Measurements from ENCODE around the gene ZC3H12D. TPM values are rescaled to one million over a fixed set of nuclear protein-coding genes. Genes with fewer than 3 reads are reported as not detected.
"Not testable (repeated sequence)": the region's sequence is repeated elsewhere in the genome, so short reads cannot be mapped to it uniquely, and the experiment has no call there.

Gene ZC3H12D
- total RNA-seq, 1 experiment from 2014 or later: 0.57 TPM

GRCh38 chr6:149461670-149462069 is 23.1 kb downstream of the ZC3H12D start:
- H3K9me3 ChIP-seq: no peaks in the 10 kb centered on the region
- TF ChIP-seq CTCF (IDR thresholded peaks at IDR 0.05; ENCODE audit: insufficient read depth in 1 of 2, low read depth in 1 of 2, low read length in 1 of 2, severe bottlenecking in 1 of 2, unreplicated experiment in 1 of 2): no peak
- no TSS peak for BruUV-seq (replicated peaks)
- no peaks in the 10 kb centered on the region for H3K36me3 ChIP-seq (ENCODE audit: control insufficient read depth, insufficient read depth, low read length)
- Mint-ChIP-seq H3K4me1 (ENCODE audit: low read depth, unreplicated experiment) (no peaks in the 10 kb centered on the region), H3K36me3 (ENCODE audit: insufficient read depth, unreplicated experiment) (no peaks in the 10 kb centered on the region), H3K4me3 (ENCODE audit: unreplicated experiment) (no peak overlapping the region), H3K27me3 (ENCODE audit: insufficient read depth, unreplicated experiment) (no peaks in the 10 kb centered on the region), H3K27ac (ENCODE audit: unreplicated experiment) (no peak overlapping the region), H3K9me3 (ENCODE audit: unreplicated experiment) (no peaks in the 10 kb centered on the region)
- no peak for DNase-seq
- no peak overlapping the region for H3K4me3 ChIP-seq (ENCODE audit: low read depth, low read length)
- ChIA-PET CTCF (no interaction called here), POLR2A (no interaction called here)
- intact Hi-C loops (cut with micrococcal nuclease; ENCODE audit: unreplicated experiment): no loop called here
- H3K27me3 ChIP-seq (replicated peaks; ENCODE audit: control insufficient read depth, insufficient read depth, low read length): no peaks in the 10 kb centered on the region
- H3K4me1 ChIP-seq: no peaks in the 10 kb centered on the region

GRCh38 chr6:149460249-149460648 is 24.6 kb downstream of the ZC3H12D start:
- H3K27ac Mint-ChIP-seq (ENCODE audit: unreplicated experiment); H3K9me3 Mint-ChIP-seq (ENCODE audit: unreplicated experiment); CTCF ChIA-PET; H3K4me1 ChIP-seq; H3K4me3 Mint-ChIP-seq (ENCODE audit: unreplicated experiment); H3K36me3 ChIP-seq (ENCODE audit: control insufficient read depth, insufficient read depth, low read length); H3K9me3 ChIP-seq; H3K27me3 ChIP-seq (replicated peaks; ENCODE audit: control insufficient read depth, insufficient read depth, low read length); H3K27me3 Mint-ChIP-seq (ENCODE audit: insufficient read depth, unreplicated experiment); H3K36me3 Mint-ChIP-seq (ENCODE audit: insufficient read depth, unreplicated experiment); DNase-seq; H3K4me3 ChIP-seq (ENCODE audit: low read depth, low read length); intact Hi-C loops (cut with micrococcal nuclease; ENCODE audit: unreplicated experiment); H3K4me1 Mint-ChIP-seq (ENCODE audit: low read depth, unreplicated experiment); POLR2A ChIA-PET; BruUV-seq (replicated peaks): not testable (repeated sequence)

GRCh38 chr6:149459761-149460160 is 25.1 kb downstream of the ZC3H12D start:
- Mint-ChIP-seq H3K27me3 (ENCODE audit: insufficient read depth, unreplicated experiment) (no peaks in the 10 kb centered on the region), H3K4me3 (ENCODE audit: unreplicated experiment) (no peak overlapping the region), H3K27ac (ENCODE audit: unreplicated experiment) (no peak overlapping the region), H3K9me3 (ENCODE audit: unreplicated experiment) (no peaks in the 10 kb centered on the region), H3K4me1 (ENCODE audit: low read depth, unreplicated experiment) (no peaks in the 10 kb centered on the region), H3K36me3 (ENCODE audit: insufficient read depth, unreplicated experiment) (no peaks in the 10 kb centered on the region)
- intact Hi-C loops (cut with micrococcal nuclease; ENCODE audit: unreplicated experiment): no loop called here
- no peak for TF ChIP-seq CTCF (IDR thresholded peaks at IDR 0.05; ENCODE audit: insufficient read depth in 1 of 2, low read depth in 1 of 2, low read length in 1 of 2, severe bottlenecking in 1 of 2, unreplicated experiment in 1 of 2)
- POLR2A ChIA-PET: no interaction called here
- Histone ChIP-seq H3K4me3 (ENCODE audit: low read depth, low read length) (no peak overlapping the region), H3K9me3 (no peaks in the 10 kb centered on the region), H3K27me3 (replicated peaks; ENCODE audit: control insufficient read depth, insufficient read depth, low read length) (no peaks in the 10 kb centered on the region), H3K36me3 (ENCODE audit: control insufficient read depth, insufficient read depth, low read length) (no peaks in the 10 kb centered on the region), H3K4me1 (no peaks in the 10 kb centered on the region)
- no TSS peak for BruUV-seq (replicated peaks)
- no peak for DNase-seq
- CTCF ChIA-PET: no interaction called here

- Mint-ChIP-seq H3K9me3 (ENCODE audit: unreplicated experiment) (no peaks in the 10 kb centered on the region), H3K4me3 (ENCODE audit: unreplicated experiment) (no peak overlapping the region), H3K27ac (ENCODE audit: unreplicated experiment) (no peak overlapping the region), H3K27me3 (ENCODE audit: insufficient read depth, unreplicated experiment) (no peaks in the 10 kb centered on the region), H3K4me1 (ENCODE audit: low read depth, unreplicated experiment) (no peaks in the 10 kb centered on the region), H3K36me3 (ENCODE audit: insufficient read depth, unreplicated experiment) (no peaks in the 10 kb centered on the region)
- intact Hi-C loops (cut with micrococcal nuclease; ENCODE audit: unreplicated experiment): no loop called here
- CTCF ChIA-PET: no interaction called here
- no peak for DNase-seq
- H3K9me3 ChIP-seq: no peaks in the 10 kb centered on the region
- no peak for TF ChIP-seq CTCF (IDR thresholded peaks at IDR 0.05; ENCODE audit: insufficient read depth in 1 of 2, low read depth in 1 of 2, low read length in 1 of 2, severe bottlenecking in 1 of 2, unreplicated experiment in 1 of 2)
- POLR2A ChIA-PET: no interaction called here
- H3K36me3 ChIP-seq (ENCODE audit: control insufficient read depth, insufficient read depth, low read length): no peaks in the 10 kb centered on the region
- BruUV-seq (replicated peaks): no TSS peak
- no peak overlapping the region for H3K4me3 ChIP-seq (ENCODE audit: low read depth, low read length)
- H3K4me1 ChIP-seq: no peaks in the 10 kb centered on the region
- H3K27me3 ChIP-seq (replicated peaks; ENCODE audit: control insufficient read depth, insufficient read depth, low read length): no peaks in the 10 kb centered on the region
Observed at GRCh38 chr6:149458806-149459205, 26.0 kb downstream of the ZC3H12D start.
